NT2/D1 (cell line): ENCODE measurements around the gene ADA.

Experiments
- SUZ12 ChIP-seq: IDR thresholded peaks from 2 replicates; pipeline ENCODE4 v1.6.1; 2011; ENCODE audit not compliant: insufficient read length, insufficient read depth; ENCODE audit errors: extremely low read depth
- YY1 ChIP-seq: IDR thresholded peaks from 2 replicates; pipeline ENCODE4 v1.6.1; 2011; ENCODE audit not compliant: insufficient read length, insufficient read depth
- ZNF274 ChIP-seq: IDR thresholded peaks from 2 replicates; pipeline ENCODE4 v1.6.1; 2011; ENCODE audit warnings: mild to moderate bottlenecking, low read depth, low read length

GRCh38 chr20:44662261-44662660, 10.8 kb upstream of the ADA start:
- no peak for TF ChIP-seq YY1
- TF ChIP-seq SUZ12: no peak
- TF ChIP-seq ZNF274: no peak
